ENCODE data around the gene PLSCR4.

- TF ChIP-seq CTCF (IDR thresholded peaks at IDR 0.05) (no peak), POLR2A (IDR thresholded peaks at IDR 0.05) (no peak), EP300 (IDR thresholded peaks at IDR 0.05) (no peak)
These were observed 84.5 kb downstream of the PLSCR4 start for GRCh38 chr3:146166415-146166821.
